ENCODE results near the gene LRMDA.

GRCh38 chr10:76454506-76455140 is 1023.2 kb downstream of the LRMDA start:
- no peak for TF ChIP-seq POLR2AphosphoS5 (IDR thresholded peaks at IDR 0.05; ENCODE audit: low read depth, low read length)
- TF ChIP-seq ATF3 (IDR thresholded peaks at IDR 0.05; ENCODE audit: insufficient read depth, low read depth, low read length), result no peak
